Right lung (tissue), 5 donors: ENCODE data around the gene YPEL5. TPM values are rescaled to one million over a fixed set of nuclear protein-coding genes. Genes with fewer than 3 reads are reported as not detected.

Source experiments
- DNase-seq, 2 donors: peaks; one replicate each; pipeline ENCODE4 v3.0.0-alpha.2; 2013
- polyA plus RNA-seq, 5 donors: library from polyadenylated mRNA; unstranded; fragments of 120-200 nt; gene quantifications; one replicate each; pipeline versions ENCODE4 v1.2.1 to v1.2.3, GENCODE V29; 2013; ENCODE audit warnings: inconsistent platforms in 1 of 5, low replicate concordance in 1 of 5; ENCODE audit not compliant: insufficient read length in 5 of 5, insufficient read depth in 1 of 5

The YPEL5 gene
- polyA plus RNA-seq, 5 donors = 84.0 to 113 (median 104) TPM

GRCh38 chr2:30162806-30163205 is 16.0 kb downstream of the YPEL5 start:
- DNase-seq = no peak

- DNase-seq = no peak
Measured at GRCh38 chr2:30164131-30164925, 17.5 kb downstream of the YPEL5 start.

GRCh38 chr2:30165050-30165520 is 18.3 kb downstream of the YPEL5 start:
- DNase-seq = peak; percentile 51 to 70

GRCh38 chr2:30165617-30166016 is 18.8 kb downstream of the YPEL5 start:
- DNase-seq = no peak

- DNase-seq = no peak
Measured at GRCh38 chr2:30172627-30173026, 25.8 kb downstream of the YPEL5 start.

- DNase-seq = no peak
Measured at GRCh38 chr2:30177440-30177839, 30.6 kb downstream of the YPEL5 start.

GRCh38 chr2:30177956-30178355 is 31.1 kb downstream of the YPEL5 start:
- DNase-seq = no peak

- DNase-seq = no peak
Measured at GRCh38 chr2:30178618-30179434, 32.0 kb downstream of the YPEL5 start.

GRCh38 chr2:30179536-30179935 is 32.7 kb downstream of the YPEL5 start:
- DNase-seq = no peak

- no peak for DNase-seq
Measured at GRCh38 chr2:30180226-30180625, 33.4 kb downstream of the YPEL5 start.

GRCh38 chr2:30181176-30181575 is 34.4 kb downstream of the YPEL5 start:
- DNase-seq = no peak

- DNase-seq = no peak
Measured at GRCh38 chr2:30184035-30184434, 37.2 kb downstream of the YPEL5 start.

GRCh38 chr2:30185178-30185577 is 38.4 kb downstream of the YPEL5 start:
- DNase-seq = no peak

- DNase-seq = no peak
Measured at GRCh38 chr2:30188292-30188691, 41.5 kb downstream of the YPEL5 start.

- no peak for DNase-seq
Measured at GRCh38 chr2:30190637-30191036, 43.8 kb downstream of the YPEL5 start.

- DNase-seq = no peak
Measured at GRCh38 chr2:30191107-30191506, 44.3 kb downstream of the YPEL5 start.

GRCh38 chr2:30191819-30192271 is 45.0 kb downstream of the YPEL5 start:
- DNase-seq = no peak

- DNase-seq = no peak
Measured at GRCh38 chr2:30192314-30192713, 45.5 kb downstream of the YPEL5 start.

GRCh38 chr2:30193104-30193681 is 46.4 kb downstream of the YPEL5 start:
- DNase-seq = no peak

GRCh38 chr2:30194421-30194820 is 47.6 kb downstream of the YPEL5 start:
- no peak for DNase-seq

- DNase-seq = no peak
Measured at GRCh38 chr2:30195016-30195415, 48.2 kb downstream of the YPEL5 start.

- DNase-seq = no peak
Measured at GRCh38 chr2:30197570-30198192, 50.9 kb downstream of the YPEL5 start.
